ENCODE data around the gene DOC2B.
"Not testable (repeated sequence)": the region's sequence is repeated elsewhere in the genome, so short reads cannot be mapped to it uniquely, and the experiment has no call there.

Gene DOC2B

DNA sequence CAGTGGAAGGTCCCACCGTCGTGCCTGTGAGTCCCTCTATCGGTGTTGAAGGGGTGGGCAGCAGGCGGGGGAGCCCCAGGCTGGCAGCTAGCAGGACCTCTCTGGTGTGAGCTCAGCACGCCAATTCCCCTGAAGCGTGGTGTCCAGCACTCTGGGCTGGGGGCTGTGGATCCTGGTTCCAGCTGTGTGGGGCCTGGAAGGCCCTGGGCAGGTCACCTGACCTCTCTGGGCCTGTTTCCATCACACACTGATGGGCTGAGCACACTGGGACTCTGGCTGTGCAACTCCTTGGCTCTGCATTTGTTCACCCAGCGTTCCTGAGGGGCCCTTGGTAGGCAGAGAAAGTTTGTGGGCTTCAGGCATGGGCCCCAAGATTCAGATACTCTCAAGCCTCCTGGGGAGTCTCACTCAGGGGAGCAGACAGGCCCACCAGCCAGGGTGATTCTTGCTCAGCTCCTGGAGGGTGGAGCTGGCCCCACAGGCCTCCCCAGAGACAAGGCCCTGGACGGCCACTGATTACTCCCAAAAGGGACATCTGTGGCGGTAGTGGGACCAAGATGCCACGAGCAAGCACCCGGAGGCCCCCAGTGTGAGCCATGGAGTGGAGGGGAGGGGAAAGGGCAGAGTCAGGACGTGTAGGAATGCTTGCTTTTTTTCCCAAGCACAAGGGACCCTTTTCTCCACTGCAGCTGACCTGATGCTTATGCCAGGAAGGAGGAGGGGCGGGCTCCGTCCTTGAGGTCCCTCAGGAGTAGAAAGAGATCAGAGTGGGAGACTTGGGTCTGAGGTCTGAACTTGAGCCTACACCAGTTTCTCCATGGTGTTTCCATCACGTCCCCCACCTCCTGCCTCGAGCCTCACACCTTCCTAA lies 35.5 kb downstream of the DOC2B start:
- no peak for DNase-seq (ENCODE audit: low read depth in 2 of 2)

DNA sequence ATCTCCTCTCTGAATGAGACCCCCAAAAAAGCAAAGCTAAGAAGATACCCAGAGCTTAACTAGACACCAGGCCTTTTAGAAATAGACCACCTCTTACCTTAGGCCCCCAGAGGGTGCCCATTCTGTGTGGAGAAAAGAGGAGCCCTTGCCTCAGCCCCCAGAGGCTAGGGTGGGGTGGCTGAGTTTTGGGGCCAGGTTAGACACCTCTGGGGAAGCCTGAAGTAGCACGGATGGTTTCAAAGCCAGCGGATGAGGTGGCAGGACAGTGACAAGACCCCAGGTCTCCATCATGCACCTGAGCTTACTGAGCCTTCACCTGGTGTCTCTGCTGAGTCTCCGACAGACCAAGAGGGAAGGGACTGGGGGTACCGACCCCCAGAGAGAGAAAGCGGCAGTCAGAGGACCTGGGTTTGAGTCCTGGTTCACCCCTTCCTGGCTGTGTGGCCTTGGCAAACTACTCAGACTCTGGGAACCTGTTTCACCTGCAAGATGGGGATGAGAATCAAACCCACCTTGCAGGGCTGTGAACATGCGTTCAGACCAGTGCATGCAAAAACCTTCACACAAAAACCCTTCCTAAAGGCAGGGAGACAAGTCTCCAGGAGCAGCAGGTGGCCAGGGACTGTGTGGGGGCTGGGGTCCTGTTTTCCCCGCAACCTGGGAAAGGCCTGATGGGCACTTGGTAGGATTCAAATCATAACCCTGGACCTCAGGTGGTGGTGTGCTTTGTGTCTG lies 36.3 kb downstream of the DOC2B start:
- DNase-seq (ENCODE audit: low read depth in 2 of 2) = no peak

DNA sequence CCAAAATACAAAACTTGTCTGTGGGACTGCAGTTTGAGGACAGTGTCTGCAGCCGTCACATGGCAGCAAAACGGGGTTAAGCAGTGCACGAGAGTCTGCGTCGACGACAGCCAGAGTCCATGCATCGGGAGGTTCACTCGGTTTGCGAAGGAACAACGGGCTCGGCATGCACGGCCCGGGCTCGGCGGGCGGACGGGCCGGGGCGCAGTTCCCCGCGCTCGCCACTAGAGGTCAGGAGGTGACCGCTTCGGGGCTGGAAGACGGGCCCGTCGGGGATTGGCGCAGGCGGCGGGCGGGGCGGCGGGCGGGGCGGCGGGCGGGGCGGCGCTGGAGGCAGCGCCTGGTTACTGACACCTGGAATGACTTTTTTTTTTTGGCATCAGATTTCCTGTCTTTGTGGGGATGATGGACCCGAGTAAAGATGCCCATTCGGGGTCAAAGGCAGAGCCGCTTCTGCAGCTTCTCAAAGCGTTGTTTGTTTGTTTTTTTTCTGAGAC lies 37.6 kb downstream of the DOC2B start:
- DNase-seq (ENCODE audit: low read depth in 2 of 2) = peak; percentile 77 to 79

DNA sequence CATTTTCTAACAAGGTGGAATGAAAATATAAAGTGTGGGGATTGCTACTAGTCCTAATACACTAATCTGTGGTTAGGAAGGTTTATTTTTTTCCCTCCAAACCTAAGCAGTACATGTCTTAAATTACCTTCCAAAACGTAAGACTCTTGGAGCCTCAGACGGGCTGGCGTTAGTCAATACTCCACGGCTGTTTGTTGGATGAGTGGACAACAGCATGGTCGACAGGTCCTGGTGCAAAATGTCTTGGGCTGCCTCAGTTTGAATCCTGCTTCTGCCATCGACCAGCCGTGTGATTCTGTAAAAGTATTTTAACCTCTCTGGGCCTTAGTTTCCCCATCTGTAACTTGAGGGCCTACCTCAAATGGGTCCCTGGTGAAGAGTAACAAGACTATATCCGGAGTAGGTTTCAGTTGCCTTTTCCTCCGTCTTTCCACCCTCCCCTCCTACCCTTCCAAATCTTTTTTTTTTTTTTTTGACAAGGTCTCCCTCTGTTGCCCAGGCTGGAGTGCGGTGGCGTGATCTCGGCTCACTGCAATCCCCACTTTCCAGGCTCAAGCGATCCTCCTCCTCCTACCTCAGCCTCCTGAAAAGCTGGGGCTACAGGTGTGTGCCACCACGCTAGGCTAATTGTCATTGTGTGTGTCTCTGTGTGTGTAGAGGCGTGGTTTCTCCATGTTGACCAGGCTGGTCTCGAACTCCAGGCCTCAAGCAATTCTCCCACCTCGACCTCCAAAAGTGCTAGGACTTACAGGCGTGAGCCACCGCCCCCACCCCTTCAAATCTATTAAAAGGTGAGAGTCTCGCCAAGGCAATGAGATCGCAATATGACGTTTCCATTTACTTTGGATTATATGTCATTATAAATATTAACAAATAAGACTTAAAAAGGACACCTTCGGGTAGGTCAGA lies 38.3 kb downstream of the DOC2B start:
- no peak for DNase-seq (ENCODE audit: low read depth in 2 of 2)

DNA sequence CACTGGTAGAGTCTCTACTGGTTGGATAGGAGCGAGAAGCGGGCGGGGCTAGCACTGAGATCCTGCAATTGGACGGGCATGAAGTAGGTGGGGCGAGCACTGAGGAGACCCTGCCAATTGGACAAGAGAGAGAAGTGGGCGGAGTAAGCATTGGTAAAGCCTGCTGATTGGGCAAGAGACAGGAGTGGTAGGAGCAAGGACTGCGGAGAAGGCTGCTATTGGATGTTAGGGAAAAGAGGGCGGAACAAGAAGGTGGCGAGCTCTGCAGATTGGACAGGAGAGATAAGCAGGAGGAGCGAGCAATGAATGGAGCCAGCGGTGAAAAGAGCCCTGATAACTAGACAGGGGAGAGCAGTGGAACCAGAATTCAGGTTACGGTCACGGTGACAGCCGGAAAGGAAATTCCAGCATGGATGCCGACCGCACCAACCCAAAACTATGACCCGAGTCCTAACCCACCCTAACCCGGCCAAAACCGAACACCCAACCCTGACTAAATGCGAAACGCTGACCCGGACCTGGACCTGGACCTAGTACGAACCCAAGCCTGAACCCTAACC lies 39.3 kb downstream of the DOC2B start:
- no peak for DNase-seq (ENCODE audit: low read depth in 2 of 2)

DNA sequence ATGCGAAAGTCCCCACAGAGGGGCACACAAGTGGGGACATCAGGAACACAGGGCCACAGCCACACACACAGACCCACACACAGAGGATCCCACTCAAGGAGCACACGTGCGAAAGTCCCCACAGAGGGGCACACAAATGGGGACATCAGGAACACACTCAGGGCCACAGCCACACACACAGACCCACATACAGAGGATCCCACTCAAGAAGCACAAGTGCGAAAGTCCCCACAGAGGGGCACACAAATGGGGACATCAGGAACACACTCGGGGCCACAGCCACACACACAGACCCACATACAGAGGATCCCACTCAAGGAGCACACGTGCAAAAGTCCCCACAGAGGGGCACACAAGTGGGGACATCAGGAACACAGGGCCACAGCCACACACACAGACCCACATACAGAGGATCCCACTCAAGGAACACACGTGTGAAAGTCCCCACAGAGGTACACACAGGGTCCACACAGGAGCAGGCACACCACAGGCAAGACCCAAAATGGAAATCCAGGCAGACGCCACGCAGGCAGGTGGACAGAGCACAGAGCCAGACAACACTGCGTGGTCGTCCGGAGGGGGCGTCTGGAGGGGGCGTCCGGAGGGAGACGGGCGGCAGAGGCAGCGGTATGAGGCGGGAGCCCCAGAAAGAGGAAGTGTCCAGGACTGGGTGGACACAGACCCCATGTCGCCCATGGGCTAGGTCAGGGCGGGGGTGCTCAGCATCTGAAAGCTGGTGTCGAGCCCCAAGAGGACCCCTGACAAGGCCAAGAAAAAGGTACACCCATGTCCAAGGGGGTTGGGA lies 41.8 kb downstream of the DOC2B start:
- not testable (repeated sequence) for DNase-seq (ENCODE audit: low read depth in 2 of 2)

DNA sequence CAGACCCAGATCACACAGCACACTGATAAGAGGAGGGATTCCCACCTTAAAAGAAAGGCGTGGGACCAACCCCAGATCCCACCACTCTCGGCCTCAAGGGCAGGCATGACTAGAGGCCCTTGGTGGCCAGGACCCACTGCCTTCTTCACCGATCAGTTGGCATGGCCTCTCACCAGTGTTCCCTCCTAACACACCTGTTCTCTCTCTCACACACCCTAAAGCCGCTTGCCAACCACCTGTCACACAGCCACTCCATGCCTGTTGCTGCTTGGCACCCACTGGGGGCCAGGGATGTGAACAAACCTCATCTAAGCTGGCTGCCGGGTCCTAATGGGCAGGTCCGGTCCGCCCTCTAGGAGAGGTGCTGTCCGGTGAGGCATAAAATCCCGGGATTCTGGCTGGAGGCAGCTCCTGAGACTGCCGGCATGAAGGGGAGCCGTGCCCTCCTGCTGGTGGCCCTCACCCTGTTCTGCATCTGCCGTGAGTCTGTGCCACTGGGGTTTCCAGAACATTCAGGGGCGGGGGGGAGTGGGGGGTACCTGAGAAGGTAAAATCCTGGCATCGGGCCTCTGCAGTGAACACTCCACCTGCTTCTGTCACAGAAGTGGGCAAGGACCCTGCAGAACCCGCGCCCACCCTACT lies 44.2 kb downstream of the DOC2B start, which contains the start of gene SCGB1C2:
SCGB1C2 (plus strand) TSS at position 404 of the 642 bp plus-strand sequence; CDS start at position 426, 22 bp downstream.
- DNase-seq (ENCODE audit: low read depth in 2 of 2) = not testable (repeated sequence)

DNA sequence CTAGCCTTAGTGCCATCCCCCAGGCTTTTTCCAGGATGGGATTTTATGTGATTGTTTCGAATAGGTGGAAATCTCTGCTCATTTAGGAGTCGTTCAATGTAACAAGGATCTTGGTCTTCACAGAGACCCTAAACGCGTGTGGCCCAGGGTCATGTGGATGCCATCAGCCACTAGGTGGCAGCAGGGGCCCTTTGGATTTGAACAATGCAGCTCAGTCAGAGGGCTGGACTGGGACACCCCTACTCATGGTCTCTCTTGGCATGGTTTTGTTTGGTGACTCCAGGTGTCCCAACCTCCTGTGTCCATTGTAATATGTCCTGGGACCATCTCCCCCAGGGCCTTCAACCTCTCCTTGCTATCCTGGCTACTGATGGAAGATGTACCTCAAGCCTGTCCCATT lies 44.9 kb downstream of the DOC2B start:
- peak; percentile 25 to 61 for DNase-seq (ENCODE audit: low read depth in 2 of 2)

DNA sequence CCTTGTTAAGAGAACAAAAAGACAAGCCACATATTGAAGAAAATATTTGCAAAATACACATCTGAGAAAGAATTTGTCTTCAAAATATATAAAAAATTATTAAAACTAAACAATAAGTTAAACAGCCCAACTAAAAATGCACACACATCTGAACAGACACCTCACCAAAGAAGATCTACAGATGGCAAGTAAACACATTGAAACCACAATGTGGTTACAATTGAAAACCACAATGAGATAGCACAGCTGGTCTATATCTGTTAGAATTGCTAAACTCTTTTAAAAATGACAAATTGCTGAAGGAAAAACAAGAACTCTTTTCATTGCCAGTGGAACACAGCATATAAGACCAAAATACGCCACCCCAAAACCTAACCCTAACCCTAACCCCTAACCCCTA lies 45.6 kb downstream of the DOC2B start:
- DNase-seq (ENCODE audit: low read depth in 2 of 2) = not testable (repeated sequence)

DNA sequence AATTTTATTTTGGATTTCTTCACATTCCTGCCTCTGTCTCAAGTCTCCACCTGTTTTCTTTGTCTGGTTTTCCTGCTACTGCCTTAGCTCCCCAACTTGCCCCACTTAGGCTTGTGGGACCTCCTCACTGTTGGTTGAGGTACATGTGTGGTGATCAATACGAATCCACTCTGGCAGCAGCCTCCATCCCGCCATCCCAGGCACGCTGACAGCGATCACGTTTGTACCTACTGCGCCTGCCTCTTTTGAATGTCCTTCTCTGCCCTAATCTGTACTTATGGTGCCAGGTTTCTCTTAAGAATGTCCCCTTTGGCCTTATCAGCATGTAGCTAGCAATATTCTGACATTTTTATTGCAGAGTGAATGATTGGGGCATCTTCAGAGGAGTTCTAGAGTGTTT lies 46.4 kb downstream of the DOC2B start:
- DNase-seq (ENCODE audit: low read depth in 2 of 2) = not testable (repeated sequence)

DNA sequence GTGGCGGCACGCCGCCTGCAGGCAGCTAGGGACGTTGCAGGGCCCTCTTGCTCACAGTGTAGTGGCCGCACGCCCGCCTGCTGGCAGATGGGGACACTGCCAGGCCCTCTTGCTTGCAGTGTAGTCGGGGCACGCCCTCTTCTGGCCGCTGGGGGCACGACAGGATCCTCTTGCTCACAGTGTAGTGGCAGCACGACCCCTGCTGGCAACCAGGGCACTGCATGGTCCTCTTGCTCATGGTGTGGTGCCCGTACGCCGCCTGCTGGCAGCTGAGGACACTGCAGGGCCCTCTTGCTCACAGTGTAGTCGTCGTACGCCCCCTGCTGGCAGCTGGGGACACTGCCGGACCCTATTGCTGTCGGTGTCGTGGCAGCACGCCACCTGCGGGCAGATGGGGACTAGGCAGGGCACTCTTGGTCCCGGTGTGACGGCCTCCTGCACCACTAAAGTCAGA lies 47.1 kb downstream of the DOC2B start:
- not testable (repeated sequence) for DNase-seq (ENCODE audit: low read depth in 2 of 2)

DNA sequence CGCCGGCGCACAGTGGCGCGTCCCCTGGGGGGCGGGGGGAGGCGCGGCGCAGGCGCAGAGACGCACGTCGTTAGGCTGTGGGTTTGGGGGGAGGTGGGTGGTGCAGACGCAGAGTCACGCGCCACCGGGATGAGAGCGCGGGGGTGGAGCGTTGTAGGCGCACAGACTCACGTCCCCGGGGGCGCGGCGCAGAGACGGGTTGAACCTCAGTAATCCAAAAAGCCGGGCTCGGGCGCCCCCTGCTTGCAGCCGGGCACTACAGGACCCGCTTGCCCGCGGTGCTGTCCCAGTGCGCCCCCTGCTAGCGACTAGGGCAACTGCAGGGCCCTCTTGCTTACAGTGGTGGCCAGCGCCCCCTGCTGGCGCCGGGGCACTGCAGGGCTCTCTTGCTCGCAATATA lies 47.5 kb downstream of the DOC2B start:
- not testable (repeated sequence) for DNase-seq (ENCODE audit: low read depth in 2 of 2)

DNA sequence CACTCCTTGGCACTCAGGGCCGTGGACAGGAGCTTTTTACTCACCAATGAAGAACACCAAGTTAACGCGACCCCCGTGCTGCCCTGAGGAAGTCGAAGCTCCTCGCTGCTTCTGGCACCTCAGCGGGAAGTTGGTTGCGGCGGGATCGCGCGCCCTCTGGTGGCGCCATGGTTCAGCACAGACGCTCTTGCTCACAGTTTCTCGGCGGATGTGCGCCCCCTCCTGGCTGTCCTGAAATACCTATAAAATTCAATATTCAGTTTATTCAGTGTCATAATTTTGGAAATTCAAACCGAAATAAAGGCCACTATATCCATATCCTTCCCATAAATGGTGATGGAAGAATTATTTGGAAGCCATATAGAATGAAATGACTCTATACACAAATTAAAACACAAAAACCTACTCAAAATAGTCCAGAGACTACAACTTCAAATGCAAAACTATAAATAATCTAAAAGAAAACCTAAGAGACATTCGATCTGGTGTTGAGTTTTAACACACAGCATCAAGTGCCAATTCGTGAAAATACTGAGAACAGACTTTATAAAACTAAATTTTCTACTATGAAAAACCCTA lies 63.0 kb downstream of the DOC2B start:
- not testable (repeated sequence) for DNase-seq (ENCODE audit: low read depth in 2 of 2)

DNA sequence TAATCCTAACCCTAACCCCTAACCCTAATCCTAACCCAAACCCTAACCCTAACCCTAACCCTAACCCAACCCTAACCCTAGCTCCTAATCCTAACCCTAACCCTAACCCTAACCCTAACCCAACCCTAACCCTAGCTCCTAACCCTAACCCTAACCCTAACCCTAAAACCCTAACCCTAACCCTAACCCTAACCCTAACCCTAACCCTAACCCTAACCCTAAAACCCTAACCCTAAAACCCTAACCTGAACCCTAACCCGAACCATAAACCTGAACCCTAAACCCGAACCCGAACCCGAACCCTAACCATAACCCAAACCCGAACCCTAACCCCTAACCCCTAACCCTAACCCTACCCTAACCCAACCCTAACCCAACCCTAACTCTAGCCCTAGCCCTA lies 68.3 kb downstream of the DOC2B start:
- DNase-seq (ENCODE audit: low read depth in 2 of 2) = not testable (repeated sequence)
